Forelimb muscle (tissue), 1 donor: ENCODE data around the gene PSME2. TPM values are rescaled to one million over a fixed set of nuclear protein-coding genes. Genes with fewer than 3 reads are reported as not detected.

ENCODE experiments used
- DNase-seq: peaks from one replicate; pipeline ENCODE4 v3.0.0-alpha.2; 2013; ENCODE audit warnings: low read depth
- polyA plus RNA-seq: library from polyadenylated mRNA; unstranded; fragments of 120-200 nt; gene quantifications from one replicate; pipeline ENCODE4 v1.2.1, GENCODE V29; 2013; ENCODE audit not compliant: insufficient read length

Gene PSME2
- polyA plus RNA-seq, 1 donor, result 74.3 TPM

GRCh38 chr14:24135834-24136683 is 10.4 kb downstream of the PSME2 start, which contains the start of gene PSME1:
Gene PSME1, plus strand, starts transcription at chr14:24136194. Its CDS starts 69 bp downstream, at chr14:24136263.
- peak; percentile 43 for DNase-seq

GRCh38 chr14:24135584-24135833 is 10.9 kb downstream of the PSME2 start:
- no peak for DNase-seq

- no peak for DNase-seq
Measured at GRCh38 chr14:24133735-24134134, 12.7 kb downstream of the PSME2 start.

- no peak for DNase-seq
Measured at GRCh38 chr14:24132976-24133375, 13.4 kb downstream of the PSME2 start.

GRCh38 chr14:24132061-24132685 is 14.2 kb downstream of the PSME2 start:
- DNase-seq, result no peak

GRCh38 chr14:24131549-24131966 is 14.9 kb downstream of the PSME2 start:
- DNase-seq, result no peak

- DNase-seq, result peak; percentile 32
Measured at GRCh38 chr14:24130717-24131548, 15.5 kb downstream of the PSME2 start.

- no peak for DNase-seq
Measured at GRCh38 chr14:24130380-24130716, 16.1 kb downstream of the PSME2 start, which contains the start of gene FITM1. Gene FITM1, plus strand, starts transcription at chr14:24130659. Its CDS starts 905 bp downstream, at chr14:24131564.

- no peak for DNase-seq
Measured at GRCh38 chr14:24129410-24129998, 16.9 kb downstream of the PSME2 start.

GRCh38 chr14:24127673-24128072 is 18.7 kb downstream of the PSME2 start:
- DNase-seq, result no peak

- DNase-seq, result no peak
Measured at GRCh38 chr14:24126939-24127338, 19.5 kb downstream of the PSME2 start.

GRCh38 chr14:24123424-24124417 is 22.7 kb downstream of the PSME2 start:
- DNase-seq, result no peak

GRCh38 chr14:24122898-24123297 is 23.5 kb downstream of the PSME2 start:
- no peak for DNase-seq

- DNase-seq, result no peak
Measured at GRCh38 chr14:24122416-24122815, 24.0 kb downstream of the PSME2 start.

- DNase-seq, result no peak
Measured at GRCh38 chr14:24121210-24121609, 25.2 kb downstream of the PSME2 start.

GRCh38 chr14:24119691-24120090 is 26.7 kb downstream of the PSME2 start:
- no peak for DNase-seq

GRCh38 chr14:24117179-24117578 is 29.2 kb downstream of the PSME2 start:
- no peak for DNase-seq

- DNase-seq, result no peak
Measured at GRCh38 chr14:24116128-24116814, 30.1 kb downstream of the PSME2 start.

GRCh38 chr14:24115422-24116127 is 30.8 kb downstream of the PSME2 start:
- DNase-seq, result no peak
